HG02588 (cell line): ENCODE results near the gene GUCY1A1.

Experiments
- ATAC-seq: cut with Tn5 transposase; IDR thresholded peaks from one replicate; pipeline ENCODE4 v1.9.1; 2021; ENCODE audit warnings: mild to moderate bottlenecking, moderate library complexity; ENCODE audit not compliant: unreplicated experiment

Gene GUCY1A1

DNA sequence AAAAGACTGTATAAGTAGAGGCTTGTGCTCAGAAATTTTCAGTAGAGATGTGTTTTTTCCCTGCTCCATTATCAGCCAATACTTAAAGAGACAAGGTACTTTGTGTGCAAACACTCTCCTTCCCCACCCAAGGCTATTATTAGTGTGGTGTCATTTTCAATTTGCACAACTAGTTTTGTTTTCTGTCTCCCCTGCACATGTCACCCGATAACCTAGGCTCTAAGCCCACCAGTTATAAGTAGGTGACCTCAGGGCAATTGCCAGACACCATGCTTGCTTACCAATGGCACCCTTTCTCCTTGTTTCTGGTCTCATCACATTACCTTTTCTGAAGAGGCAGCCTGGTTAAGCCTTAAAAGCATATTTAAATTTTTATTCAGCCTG is 8.0 kb upstream of the GUCY1A1 start:
- no peak for ATAC-seq

GRCh38 chr4:155659176-155659575 is 7.5 kb upstream of the GUCY1A1 start:
- ATAC-seq, result no peak

GRCh38 chr4:155660436-155660835 is 6.2 kb upstream of the GUCY1A1 start:
- no peak for ATAC-seq

- no peak for ATAC-seq
Observed at GRCh38 chr4:155665054-155665453, 1.6 kb upstream of the GUCY1A1 start.

GRCh38 chr4:155667222-155667567 is 547 bp downstream of the GUCY1A1 start:
- ATAC-seq, result peak; percentile 57

DNA sequence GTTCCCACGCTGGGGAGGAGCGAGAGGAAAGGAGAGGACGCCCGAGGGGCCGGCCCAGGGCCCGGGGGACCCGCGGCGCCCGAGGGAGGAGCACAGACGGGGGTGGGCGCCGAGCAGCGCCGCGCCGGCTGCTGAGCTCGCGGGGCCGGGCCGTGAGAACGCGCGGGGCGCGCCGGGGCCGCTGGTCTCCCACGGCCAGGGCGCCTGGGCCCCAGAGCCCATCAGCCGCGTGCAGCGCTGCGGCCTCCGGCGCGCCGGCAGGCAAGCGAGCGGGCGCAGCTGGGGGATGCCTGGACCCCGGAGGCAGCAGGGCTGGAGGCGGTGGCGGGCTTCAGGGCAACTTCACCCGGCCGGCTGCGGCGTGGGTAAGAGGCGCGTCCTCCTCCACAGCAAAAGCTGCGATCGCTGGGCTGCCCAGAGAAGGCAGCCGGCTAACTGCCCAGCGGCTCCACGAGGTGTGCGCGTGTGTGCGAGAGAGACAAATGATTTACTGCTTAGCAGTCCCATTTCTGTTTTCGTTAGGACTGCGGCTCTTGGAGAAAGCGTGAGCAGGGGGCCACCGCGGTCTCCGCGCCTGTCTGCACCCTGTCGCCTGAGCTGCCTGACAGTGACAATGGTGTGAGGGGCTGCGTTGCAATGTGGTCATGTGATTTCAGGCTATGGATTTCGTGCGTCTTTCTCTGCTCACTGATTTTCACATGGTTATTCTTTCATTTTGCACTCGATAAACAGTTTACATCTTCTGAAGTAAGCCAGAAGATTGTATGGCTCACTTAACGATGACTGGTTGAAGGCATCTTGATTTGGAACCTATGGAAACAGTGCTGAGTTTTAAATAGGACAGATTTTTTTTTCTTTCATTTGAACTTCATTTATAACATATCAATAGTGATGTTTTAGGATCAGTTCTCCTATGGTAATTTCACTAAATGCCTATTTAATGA is 1.2 kb downstream of the GUCY1A1 start:
- ATAC-seq, result peak; percentile 48

DNA sequence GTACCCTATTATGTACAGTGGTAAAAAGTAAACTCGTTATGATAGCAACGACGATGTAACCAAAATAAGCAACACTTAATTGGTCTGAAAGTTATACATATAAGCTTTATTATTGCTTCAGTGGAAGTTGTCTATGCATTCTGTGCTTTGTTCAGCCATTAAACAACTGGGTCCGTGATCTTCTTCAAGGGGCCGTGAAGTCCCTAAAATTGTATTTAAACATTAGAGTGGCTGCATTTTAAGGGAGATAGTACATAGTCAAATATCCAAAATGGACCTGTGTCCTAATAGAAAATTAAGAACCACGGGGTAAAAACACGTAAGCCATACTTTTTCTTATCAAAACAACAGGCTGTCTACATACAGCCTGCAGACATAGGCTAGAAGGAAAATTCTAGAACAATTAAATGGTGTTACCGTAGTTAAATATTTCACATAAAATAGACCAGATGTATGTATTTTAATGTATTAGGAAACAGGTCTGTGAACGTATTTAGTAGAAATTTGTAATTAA is 2.1 kb downstream of the GUCY1A1 start:
- ATAC-seq, result no peak

GRCh38 chr4:155672342-155672741 is 5.7 kb downstream of the GUCY1A1 start:
- no peak for ATAC-seq

DNA sequence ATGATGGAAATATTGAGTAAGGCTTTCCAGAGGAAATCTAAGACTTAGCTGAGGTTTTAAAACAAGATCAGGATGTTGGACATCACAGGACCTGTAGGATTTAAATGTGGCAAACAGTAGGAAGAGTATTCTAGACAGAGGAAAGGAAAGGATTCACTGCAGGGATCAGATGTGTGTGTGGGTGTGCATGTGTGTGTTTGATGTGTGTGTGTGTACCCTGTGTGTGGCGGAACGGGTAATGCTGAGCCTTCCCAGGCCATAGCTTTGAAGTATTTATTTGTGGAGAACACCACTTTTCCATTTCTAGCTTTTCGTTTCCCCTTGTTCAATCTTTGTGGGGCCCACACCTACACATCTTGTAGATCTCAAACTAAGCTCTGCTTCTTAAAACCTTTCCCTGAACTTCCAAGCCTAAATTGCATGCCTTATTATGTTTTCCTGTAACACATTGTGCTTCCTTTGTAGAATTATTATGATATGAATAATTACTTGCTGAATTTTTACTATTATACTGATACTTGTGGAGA is 6.9 kb downstream of the GUCY1A1 start:
- ATAC-seq, result no peak

GRCh38 chr4:155674669-155675071 is 8.0 kb downstream of the GUCY1A1 start:
- no peak for ATAC-seq

GRCh38 chr4:155675709-155676429 is 9.2 kb downstream of the GUCY1A1 start:
- ATAC-seq, result peak; percentile 72

DNA sequence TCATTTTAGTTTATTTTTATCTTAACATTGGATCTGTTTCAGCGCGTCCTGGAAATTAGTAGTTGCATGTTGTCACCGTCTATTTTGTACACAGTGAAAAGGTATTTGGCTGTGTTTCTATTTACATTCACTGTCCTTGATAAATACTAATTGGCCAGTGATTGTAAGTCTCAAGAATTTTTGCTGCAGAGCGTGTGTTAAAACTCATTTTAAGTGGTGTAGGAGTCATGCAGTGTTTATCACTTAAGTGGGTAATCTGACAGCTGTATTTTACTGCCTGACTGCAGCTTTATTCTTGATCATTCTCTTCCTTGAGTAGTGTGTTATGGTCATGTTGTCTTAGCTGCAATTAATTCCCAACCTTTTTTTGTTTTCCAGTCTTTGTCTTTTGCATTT is 9.8 kb downstream of the GUCY1A1 start:
- no peak for ATAC-seq

DNA sequence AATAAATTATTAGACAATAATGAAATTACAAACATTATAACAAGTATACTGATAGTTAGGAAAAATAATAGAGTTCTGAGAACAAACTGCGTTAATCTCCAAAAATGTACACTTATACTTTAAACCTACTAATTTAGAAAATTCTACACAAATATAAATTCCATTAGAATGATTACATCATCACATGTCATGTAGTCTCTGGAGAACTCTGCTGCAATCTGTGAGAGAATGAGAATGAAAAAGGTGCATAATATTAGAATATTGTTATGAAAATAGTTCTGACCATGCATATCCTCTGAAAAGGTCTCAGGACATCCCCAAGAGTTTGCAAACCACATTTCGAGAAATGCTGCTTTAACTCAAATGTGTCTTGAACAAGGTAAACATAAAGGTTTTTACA is 11.4 kb downstream of the GUCY1A1 start:
- ATAC-seq, result no peak

DNA sequence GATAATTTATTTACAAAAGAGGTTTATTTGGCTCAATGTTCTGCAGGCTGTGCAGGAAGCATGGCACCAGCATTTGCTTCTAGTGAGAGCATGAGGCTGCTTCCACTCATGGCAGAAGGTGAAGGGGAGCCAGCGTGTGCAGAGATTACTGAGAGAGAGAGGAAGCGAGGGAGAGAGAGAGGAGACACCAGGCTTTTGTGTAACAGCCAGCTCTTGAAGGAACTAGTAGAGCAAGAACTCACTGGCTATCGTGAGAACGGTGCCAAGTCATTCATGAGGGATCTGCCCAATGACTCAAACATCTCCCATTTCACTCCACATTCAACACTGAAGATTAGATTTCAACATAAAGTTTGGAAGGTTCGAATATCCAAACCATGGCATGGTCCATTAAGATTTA is 12.7 kb downstream of the GUCY1A1 start:
- ATAC-seq, result no peak

DNA sequence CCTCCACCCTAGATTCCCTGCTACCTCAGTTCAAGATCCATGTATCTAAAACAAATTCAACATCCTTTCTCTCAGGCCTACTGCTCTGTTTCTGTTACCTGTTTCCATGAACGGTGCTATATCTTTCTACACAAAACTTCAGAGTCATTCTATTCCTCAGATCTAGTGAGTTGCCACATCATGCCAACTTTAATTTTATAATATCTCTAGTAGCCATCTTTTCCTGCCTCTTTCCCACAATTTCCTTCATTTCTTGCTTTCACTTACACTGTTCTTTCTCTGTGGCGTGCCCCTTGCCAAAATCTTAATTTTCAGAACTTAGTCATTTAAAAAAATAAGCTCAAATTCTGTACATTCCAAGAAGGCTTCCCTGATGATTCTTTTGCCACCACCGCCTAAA is 15.2 kb downstream of the GUCY1A1 start:
- ATAC-seq, result no peak

DNA sequence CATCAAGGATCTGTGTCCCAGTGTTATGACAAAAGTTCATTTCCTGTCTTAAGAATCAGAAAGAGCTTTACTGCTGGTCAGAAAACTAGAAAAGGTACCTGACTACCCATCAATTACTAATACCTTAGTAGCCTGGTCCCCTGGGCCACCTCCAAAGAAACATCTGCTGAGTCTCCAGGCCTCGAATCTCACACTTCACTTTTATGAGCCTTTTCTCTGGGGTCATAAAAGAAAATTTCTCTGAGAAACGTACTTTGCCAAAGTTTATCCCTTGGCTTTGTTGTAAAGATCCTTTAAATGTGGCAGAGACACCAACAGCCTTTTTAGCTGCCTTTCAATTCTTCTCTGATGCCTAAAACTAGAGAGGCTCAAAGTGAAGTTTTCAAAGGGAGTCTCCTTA is 17.8 kb downstream of the GUCY1A1 start:
- ATAC-seq, result no peak

DNA sequence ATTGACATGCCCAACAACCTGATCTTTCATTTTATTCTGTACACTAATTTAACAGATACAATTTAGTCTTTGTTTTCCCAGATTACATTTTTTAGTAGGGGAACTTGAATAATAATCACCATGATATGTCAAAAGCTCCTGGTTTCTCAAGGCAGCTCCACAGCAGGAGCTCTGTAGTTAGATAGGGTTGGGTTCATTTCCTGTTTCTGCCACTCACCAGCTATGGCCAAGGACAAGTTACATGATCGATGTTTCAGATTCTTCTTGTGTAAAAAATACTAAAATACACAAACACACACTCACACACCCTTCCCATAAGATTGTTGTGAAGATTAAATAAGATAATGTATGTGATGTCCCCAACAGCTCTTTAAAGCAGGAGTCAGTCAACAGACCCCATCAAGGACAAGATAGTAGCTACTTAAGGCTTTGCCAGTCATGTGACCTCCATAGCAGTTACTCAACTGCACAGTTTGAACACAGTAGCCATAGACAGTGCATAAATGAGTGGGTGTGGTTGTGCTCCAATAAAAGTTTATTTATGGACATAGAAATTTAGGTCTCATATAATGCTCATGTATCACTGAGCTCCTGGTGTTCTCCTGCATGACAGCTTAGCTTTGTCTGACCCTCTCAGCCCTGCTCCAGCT is 18.4 kb downstream of the GUCY1A1 start:
- no peak for ATAC-seq

DNA sequence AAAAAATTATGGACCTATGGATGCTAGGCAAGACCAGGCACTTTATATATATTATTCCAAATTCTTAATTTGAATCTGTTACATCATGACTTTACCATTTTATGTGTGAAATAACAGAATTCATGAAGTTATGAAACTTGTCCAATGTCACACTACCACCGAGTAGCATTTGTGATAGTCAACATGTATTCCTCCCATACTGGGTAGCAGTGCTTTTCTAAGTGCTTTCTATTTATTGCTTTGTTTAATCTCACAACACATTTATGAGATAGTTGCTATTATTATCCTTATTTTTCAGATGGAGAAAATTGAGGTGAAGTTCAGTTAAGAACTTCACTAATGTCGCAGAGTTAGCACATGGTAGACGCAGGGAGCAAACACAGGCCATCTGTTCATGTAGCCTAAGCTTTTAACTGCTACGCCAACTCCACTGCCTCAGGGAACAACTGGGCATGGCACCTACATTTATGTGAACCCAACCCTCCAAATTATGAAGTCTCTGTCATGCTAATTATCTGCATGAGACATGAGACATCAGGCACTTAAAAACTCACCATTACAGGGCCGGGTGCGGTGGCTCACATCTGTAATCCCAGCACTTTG is 20.8 kb downstream of the GUCY1A1 start:
- no peak for ATAC-seq

DNA sequence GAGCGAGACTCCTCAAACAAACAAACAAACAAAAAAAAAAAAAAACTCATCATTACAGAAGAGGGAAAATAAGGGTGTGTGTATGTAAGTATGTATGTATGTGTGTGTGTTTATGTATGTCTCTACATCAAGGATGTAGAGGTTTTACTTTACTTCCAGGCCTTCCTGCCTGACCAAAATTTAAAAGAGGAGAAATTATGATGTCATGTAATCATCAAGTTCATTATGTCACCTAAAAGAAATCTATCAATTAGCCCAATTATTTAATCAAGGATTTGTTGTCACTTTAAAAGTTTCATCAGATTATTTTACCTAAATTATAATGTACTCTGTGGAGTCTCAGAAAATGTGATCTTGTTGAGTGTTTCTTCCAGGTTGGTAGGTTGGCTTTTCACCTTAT is 21.6 kb downstream of the GUCY1A1 start:
- no peak for ATAC-seq

DNA sequence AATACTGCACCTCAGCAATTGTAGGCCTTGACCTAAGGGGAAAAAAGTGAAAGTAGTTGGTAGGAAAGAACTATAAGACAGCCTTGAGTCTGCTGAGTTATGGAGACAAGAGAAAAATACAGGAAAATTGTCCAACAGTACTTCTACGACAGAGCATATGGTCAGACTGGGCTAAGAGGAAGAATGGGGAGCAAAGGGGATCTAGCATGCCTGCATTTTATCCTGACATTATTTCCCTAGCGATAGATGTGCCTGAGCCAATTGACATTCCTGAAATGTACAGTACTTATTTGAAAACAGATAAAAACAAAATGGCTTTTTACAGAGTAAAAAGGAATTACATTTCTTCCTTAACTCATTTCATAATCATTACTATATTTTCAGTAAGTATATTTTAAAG is 22.2 kb downstream of the GUCY1A1 start:
- ATAC-seq, result no peak
